ENCODE results near the gene RDH5.

The RDH5 gene

GRCh38 chr12:55720071-55720564 is at the start of gene RDH5:
RDH5 (plus strand) TSS chr12:55720393; CDS start chr12:55721185, 792 bp downstream.
- no peak for DNase-seq

- no peak for DNase-seq
Observed at GRCh38 chr12:55671746-55672145, 48.4 kb upstream of the RDH5 start.

GRCh38 chr12:55673638-55674037 is 46.6 kb upstream of the RDH5 start:
- DNase-seq = no peak

GRCh38 chr12:55675666-55676065 is 44.5 kb upstream of the RDH5 start:
- DNase-seq = no peak

- DNase-seq = no peak
Observed at GRCh38 chr12:55676707-55677106, 43.5 kb upstream of the RDH5 start.

- no peak for DNase-seq
Observed at GRCh38 chr12:55679691-55680090, 40.5 kb upstream of the RDH5 start.

GRCh38 chr12:55681142-55682077 is 38.8 kb upstream of the RDH5 start:
- no peak for DNase-seq

- no peak for DNase-seq
Observed at GRCh38 chr12:55682087-55682796, 38.0 kb upstream of the RDH5 start.

GRCh38 chr12:55683676-55684075 is 36.5 kb upstream of the RDH5 start:
- no peak for DNase-seq

GRCh38 chr12:55684761-55685370 is 35.3 kb upstream of the RDH5 start:
- no peak for DNase-seq

- no peak for DNase-seq
Observed at GRCh38 chr12:55685671-55686070, 34.5 kb upstream of the RDH5 start.

GRCh38 chr12:55686366-55687010 is 33.7 kb upstream of the RDH5 start:
- DNase-seq = no peak

- no peak for DNase-seq
Observed at GRCh38 chr12:55687746-55688145, 32.4 kb upstream of the RDH5 start.

- DNase-seq = no peak
Observed at GRCh38 chr12:55688716-55689655, 31.2 kb upstream of the RDH5 start.

- no peak for DNase-seq
Observed at GRCh38 chr12:55692631-55693322, 27.4 kb upstream of the RDH5 start.

GRCh38 chr12:55693323-55694187 is 26.6 kb upstream of the RDH5 start:
- no peak for DNase-seq

- DNase-seq = no peak
Observed at GRCh38 chr12:55694188-55694515, 26.0 kb upstream of the RDH5 start.

GRCh38 chr12:55694651-55695050 is 25.5 kb upstream of the RDH5 start:
- no peak for DNase-seq

GRCh38 chr12:55695349-55695748 is 24.8 kb upstream of the RDH5 start:
- DNase-seq = no peak

- DNase-seq = no peak
Observed at GRCh38 chr12:55696141-55696540, 24.1 kb upstream of the RDH5 start.
